GM12875 (cell line): ENCODE results near the gene SNAPC4.

Experiments used
- H3K4me3 ChIP-seq: one replicate; pipeline ENCODE4 v1.5.1; 2011; ENCODE audit warnings: low read depth, low read length, control low read depth
- CTCF ChIP-seq: IDR thresholded peaks from 2 replicates; pipeline ENCODE4 v1.5.1; 2011; ENCODE audit warnings: low read depth, mild to moderate bottlenecking, control low read depth, inconsistent platforms, low read length, moderate library complexity, borderline replicate concordance; ENCODE audit not compliant: insufficient read depth

The SNAPC4 gene

DNA sequence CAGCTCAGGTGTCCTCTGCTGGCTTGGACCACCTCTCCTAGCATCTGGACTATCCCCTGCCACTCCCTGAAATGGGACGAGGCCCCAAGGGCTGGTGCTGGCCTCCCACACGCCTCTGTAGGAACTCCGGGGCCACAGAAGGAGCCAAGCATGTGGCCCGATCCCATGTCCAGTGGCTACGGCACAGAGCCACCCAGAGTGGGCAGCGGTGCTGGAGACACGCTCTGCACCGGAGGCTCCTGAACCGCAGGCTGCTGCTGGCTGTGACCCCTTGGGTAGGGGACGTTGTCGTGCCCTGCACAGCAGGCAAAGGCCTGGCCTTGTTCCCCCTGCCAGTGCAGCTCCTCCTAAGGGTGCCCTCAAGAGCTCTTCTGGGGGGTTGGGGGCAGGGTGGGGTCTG is 20.1 kb downstream of the SNAPC4 start:
- H3K4me3 ChIP-seq = no peak overlapping the region
- TF ChIP-seq CTCF = no peak

- H3K4me3 ChIP-seq = no peak overlapping the region
- TF ChIP-seq CTCF = no peak
These were observed 20.6 kb downstream of the SNAPC4 start for GRCh38 chr9:136379401-136379800.

- TF ChIP-seq CTCF = no peak
- no peak overlapping the region for H3K4me3 ChIP-seq
These were observed 21.0 kb downstream of the SNAPC4 start for GRCh38 chr9:136379003-136379287.

- TF ChIP-seq CTCF = no peak
These were observed 21.6 kb downstream of the SNAPC4 start for GRCh38 chr9:136378170-136379002.

DNA sequence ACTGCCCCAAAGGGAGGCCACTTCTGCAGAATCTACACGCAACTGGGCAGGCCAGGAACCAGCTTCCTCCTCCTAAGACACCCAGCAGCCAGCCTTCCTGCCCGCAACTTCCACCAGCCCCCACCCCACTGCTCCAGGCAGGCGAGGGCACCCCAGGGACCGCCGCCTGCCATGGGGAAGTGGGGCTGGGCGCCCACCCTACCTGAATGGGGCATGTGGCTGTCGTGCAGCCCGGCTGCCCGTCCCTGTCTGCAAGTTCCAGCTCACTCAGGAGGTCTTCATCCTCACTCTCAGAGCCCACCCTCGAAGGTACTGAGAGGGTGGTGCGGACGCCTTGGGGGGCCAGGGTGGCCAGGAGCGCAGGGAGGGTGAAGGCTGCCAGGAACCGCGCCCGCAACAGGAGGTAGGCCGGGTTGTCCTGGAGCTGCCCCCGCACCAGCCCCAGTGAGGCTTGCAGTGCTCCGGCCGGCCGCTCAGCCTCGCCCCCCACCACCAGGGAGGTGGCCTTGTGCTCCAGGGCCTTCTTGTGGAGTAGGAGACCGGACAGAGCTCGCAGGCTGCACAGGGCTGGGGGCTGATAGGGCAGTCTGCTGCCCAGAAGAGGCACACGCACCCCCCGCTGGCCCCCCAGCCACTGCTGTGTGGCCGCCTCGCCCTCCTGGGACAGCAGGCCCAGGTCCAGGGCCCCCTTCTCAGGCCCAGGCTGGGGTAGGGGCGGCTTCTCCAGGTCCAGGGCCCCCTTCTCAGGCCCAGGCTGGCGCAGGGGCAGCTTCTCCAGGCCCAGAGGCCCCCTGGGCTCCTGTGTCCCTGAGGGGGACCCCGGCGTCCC is 22.4 kb downstream of the SNAPC4 start:
- TF ChIP-seq CTCF = no peak
- H3K4me3 ChIP-seq = no peak overlapping the region

More at GRCh38 chr9:136378170-136379002, 21.6 kb downstream of the SNAPC4 start:
- no peak overlapping the region for H3K4me3 ChIP-seq

DNA sequence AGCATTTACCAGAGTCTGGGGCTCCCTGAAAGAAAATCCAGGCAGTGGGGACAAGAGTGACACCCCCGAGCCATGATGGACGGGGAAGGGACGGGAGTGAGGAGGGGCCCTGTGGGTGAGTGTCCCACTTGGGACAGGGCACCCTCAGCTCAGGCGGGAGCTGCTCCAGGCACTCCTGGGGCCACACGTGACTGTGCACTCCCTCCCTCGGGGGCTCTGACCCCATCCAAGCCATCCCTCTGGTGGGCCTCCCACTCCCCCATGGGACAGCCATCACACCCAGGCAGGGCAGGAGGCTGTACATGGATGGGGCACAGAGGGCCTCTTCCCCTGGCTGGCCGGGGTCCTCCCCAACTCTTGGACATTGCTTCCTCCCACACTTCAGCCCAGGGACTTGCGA is 23.5 kb downstream of the SNAPC4 start:
- TF ChIP-seq CTCF = no peak
- no peak overlapping the region for H3K4me3 ChIP-seq
